ENCODE results near the gene KDM4F.

DNA sequence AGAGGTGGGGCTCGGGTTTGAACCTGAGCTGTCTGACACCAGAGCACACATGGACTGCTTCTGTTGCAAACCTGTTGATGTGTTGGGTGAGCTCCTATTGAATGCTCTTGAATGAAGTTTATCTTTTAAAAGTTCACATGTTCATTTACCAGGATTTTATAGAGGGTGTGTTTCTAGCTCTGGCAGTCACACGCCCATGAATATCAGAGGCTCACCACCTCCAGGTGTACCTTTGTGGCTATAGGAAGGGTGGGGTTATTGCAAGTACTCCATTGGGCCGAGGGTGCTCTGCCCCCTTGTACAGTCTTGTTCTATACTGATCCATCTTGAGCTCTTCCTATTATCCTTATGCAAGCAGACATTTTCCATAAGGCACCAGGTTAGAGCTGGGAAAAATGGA is 49.6 kb downstream of the KDM4F start:
- TF ChIP-seq POLR2A (IDR thresholded peaks at IDR 0.05; ENCODE audit: low read depth, low read length) (no peak), POLR2AphosphoS5 (IDR thresholded peaks at IDR 0.05; ENCODE audit: low read depth, low read length) (no peak), TAF1 (IDR thresholded peaks at IDR 0.05; ENCODE audit: low read depth, low read length) (no peak)
